IPS-15b (cell line): ENCODE measurements around the gene SCUBE2.

Source experiments
- H3K27me3 ChIP-seq: one replicate; pipeline ENCODE4 v1.6.1; 2013; ENCODE audit warnings: low read length; ENCODE audit not compliant: control insufficient read depth, insufficient read depth
- H3K36me3 ChIP-seq: one replicate; pipeline ENCODE4 v1.6.1; 2013; ENCODE audit warnings: low read length; ENCODE audit not compliant: control insufficient read depth, insufficient read depth
- H3K4me1 ChIP-seq: one replicate; pipeline ENCODE4 v1.6.1; 2013; ENCODE audit warnings: mild to moderate bottlenecking, low read length; ENCODE audit not compliant: control insufficient read depth, insufficient read depth
- H3K4me3 ChIP-seq: one replicate; pipeline ENCODE4 v1.5.1; 2013; ENCODE audit warnings: low read depth, low read length
- H3K9ac ChIP-seq: one replicate; pipeline ENCODE4 v1.6.1; 2013; ENCODE audit warnings: low read depth, mild to moderate bottlenecking, low read length
- H3K9me3 ChIP-seq: one replicate; pipeline ENCODE4 v1.6.1; 2013; ENCODE audit warnings: mild to moderate bottlenecking, low read length; ENCODE audit not compliant: control insufficient read depth, insufficient read depth

The SCUBE2 gene

DNA sequence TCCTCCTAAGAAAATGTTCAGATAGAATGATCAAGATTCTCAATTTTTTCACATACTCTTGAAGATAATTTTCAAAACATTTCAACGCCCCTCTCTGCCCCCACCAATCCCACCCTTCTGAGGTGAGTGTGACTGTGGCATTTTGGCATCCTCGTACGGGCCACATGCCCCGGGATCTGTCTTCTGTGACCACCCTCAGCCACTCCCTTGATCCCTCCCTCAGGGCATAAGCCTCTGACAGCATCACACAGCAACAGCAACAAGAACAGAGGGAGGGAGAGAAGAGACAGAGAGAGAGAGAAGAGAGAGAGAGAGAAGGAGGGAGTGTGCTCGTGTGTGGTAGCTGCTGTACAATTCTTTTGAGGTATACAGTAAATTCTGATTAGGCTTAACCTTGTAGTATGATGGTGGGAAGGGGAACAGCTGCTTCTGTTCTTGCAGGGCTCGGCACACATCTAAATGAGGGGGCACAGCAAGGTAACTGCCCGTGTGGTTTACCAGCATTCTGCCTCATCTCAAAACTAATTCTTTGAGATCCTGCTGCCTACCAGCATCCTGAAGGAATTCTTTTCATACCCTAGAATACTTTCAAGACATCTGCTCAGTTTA lies 21.4 kb downstream of the SCUBE2 start:
- no peaks in the 10 kb centered on the region for H3K36me3 ChIP-seq
- H3K9me3 ChIP-seq, result no peaks in the 10 kb centered on the region
- H3K27me3 ChIP-seq, result no peaks in the 10 kb centered on the region
- H3K4me1 ChIP-seq, result peaks cover 4% of the 10 kb centered on the region
- H3K9ac ChIP-seq, result no peak overlapping the region
- no peak overlapping the region for H3K4me3 ChIP-seq

DNA sequence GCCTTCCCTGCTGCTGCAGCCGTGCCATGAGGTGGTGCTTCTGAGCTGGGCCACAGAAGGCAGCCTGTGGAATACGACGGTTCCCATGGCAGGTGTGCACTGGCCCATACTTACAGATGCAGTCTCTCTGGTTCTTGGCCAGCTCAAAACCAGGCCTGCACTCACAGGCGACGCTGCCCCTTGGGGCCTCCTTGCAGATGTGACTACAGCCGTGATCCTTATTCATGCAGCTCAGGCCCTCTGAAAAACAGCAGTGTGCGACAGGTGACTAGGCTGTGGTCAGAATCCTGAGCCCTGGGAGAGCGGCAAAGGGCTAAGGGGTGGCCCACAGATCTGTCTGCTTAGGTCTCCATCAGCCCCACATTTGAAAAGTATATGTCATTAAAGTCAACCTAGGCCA lies 22.1 kb downstream of the SCUBE2 start:
- H3K4me3 ChIP-seq, result no peak overlapping the region
- peaks cover 4% of the 10 kb centered on the region for H3K4me1 ChIP-seq
- no peaks in the 10 kb centered on the region for H3K36me3 ChIP-seq
- H3K9ac ChIP-seq, result no peak overlapping the region
- no peaks in the 10 kb centered on the region for H3K9me3 ChIP-seq
- H3K27me3 ChIP-seq, result no peaks in the 10 kb centered on the region

GRCh38 chr11:9066433-9066925 lies 24.9 kb downstream of the SCUBE2 start:
- Histone ChIP-seq H3K9me3 (no peaks in the 10 kb centered on the region), H3K4me1 (peaks cover 1% of the 10 kb centered on the region), H3K36me3 (no peaks in the 10 kb centered on the region), H3K4me3 (no peak overlapping the region), H3K27me3 (no peaks in the 10 kb centered on the region), H3K9ac (no peak overlapping the region)

DNA sequence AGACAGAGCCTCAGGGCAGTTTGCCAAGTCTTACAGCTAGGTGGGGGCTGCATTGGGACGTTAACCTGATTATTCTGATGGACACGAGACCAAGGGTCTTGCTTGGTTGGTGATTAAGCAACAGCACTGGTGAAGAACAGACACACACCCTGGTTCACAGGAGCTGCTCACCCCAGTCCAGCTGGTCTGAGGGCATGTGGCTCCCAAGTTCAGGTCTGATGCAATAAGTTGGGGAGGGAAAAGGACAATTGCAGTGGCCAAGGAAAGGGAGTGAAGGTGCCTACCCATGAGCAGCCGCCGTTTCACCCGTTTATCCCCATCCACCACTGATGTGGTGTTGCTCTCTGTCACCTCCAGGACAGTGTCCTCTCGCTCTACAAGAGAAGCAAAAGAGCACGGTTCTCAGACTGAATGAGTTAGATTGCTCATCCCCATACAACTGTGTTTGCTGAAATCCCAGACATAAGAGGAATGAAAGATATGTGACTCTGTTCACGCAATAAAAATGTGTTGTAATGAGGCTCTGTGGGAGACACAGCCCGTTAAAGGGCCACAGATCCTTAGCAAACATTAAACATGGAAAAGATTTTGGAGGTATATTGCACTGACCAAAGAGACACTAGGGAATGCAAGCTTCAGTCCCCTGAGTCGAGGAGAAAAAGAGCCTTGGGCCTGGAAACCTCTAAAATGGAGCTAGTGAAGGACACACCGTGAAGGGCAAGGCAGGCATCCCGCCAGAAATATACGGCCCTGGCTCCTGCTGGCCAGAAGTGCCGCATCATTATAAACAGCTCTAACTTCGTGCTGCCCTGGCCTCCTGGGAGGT lies 25.6 kb downstream of the SCUBE2 start:
- Histone ChIP-seq H3K9ac (no peak overlapping the region), H3K27me3 (no peaks in the 10 kb centered on the region), H3K4me3 (no peak overlapping the region), H3K9me3 (no peaks in the 10 kb centered on the region), H3K4me1 (no peaks in the 10 kb centered on the region), H3K36me3 (no peaks in the 10 kb centered on the region)

DNA sequence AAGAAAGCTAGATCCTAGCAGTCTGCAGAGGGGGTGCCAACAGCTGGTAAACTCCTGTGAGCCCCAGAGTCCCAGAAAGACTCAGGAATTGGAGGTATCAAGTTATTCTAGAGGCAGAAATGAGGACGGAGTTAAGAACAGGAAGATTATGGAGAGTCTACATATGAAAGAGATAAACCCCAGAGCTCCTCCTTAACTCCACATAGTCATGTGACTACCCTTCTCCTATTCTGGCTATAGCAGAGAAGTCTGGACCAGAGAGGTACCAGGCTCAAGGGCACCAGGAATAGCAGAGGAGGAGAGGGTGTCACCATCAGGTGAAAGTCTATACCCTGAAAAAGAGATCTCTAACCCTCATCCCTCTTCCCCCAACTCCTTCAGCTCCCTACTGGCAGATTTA lies 29.6 kb downstream of the SCUBE2 start:
- H3K4me3 ChIP-seq, result no peak overlapping the region
- no peaks in the 10 kb centered on the region for H3K36me3 ChIP-seq
- H3K4me1 ChIP-seq, result no peaks in the 10 kb centered on the region
- H3K9ac ChIP-seq, result no peak overlapping the region
- no peaks in the 10 kb centered on the region for H3K9me3 ChIP-seq
- H3K27me3 ChIP-seq, result no peaks in the 10 kb centered on the region

GRCh38 chr11:9060700-9061111 lies 30.7 kb downstream of the SCUBE2 start:
- H3K9me3 ChIP-seq, result no peaks in the 10 kb centered on the region

GRCh38 chr11:9059406-9059805 lies 32.0 kb downstream of the SCUBE2 start:
- Histone ChIP-seq H3K27me3 (no peaks in the 10 kb centered on the region), H3K4me3 (no peak overlapping the region), H3K9me3 (no peaks in the 10 kb centered on the region), H3K9ac (no peak overlapping the region), H3K36me3 (no peaks in the 10 kb centered on the region), H3K4me1 (no peaks in the 10 kb centered on the region)

More at GRCh38 chr11:9060700-9061111, 30.7 kb downstream of the SCUBE2 start:
- no peaks in the 10 kb centered on the region for H3K27me3 ChIP-seq
- no peaks in the 10 kb centered on the region for H3K36me3 ChIP-seq
- no peak overlapping the region for H3K9ac ChIP-seq
- no peaks in the 10 kb centered on the region for H3K4me1 ChIP-seq
- no peak overlapping the region for H3K4me3 ChIP-seq

- Histone ChIP-seq H3K36me3 (no peaks in the 10 kb centered on the region), H3K4me3 (no peak overlapping the region), H3K9me3 (no peaks in the 10 kb centered on the region), H3K4me1 (no peaks in the 10 kb centered on the region), H3K9ac (no peak overlapping the region), H3K27me3 (no peaks in the 10 kb centered on the region)
Observed at GRCh38 chr11:9057888-9058287, 33.5 kb downstream of the SCUBE2 start.

GRCh38 chr11:9057007-9057406 lies 34.4 kb downstream of the SCUBE2 start:
- H3K9ac ChIP-seq, result no peak overlapping the region
- H3K4me1 ChIP-seq, result no peaks in the 10 kb centered on the region
- no peak overlapping the region for H3K4me3 ChIP-seq
- no peaks in the 10 kb centered on the region for H3K9me3 ChIP-seq
- no peaks in the 10 kb centered on the region for H3K36me3 ChIP-seq
- H3K27me3 ChIP-seq, result no peaks in the 10 kb centered on the region

- Histone ChIP-seq H3K36me3 (no peaks in the 10 kb centered on the region), H3K4me1 (no peaks in the 10 kb centered on the region), H3K9me3 (no peaks in the 10 kb centered on the region), H3K4me3 (no peak overlapping the region), H3K9ac (no peak overlapping the region), H3K27me3 (no peaks in the 10 kb centered on the region)
Observed at GRCh38 chr11:9056467-9056866, 34.9 kb downstream of the SCUBE2 start.

- Histone ChIP-seq H3K9me3 (no peaks in the 10 kb centered on the region), H3K27me3 (no peaks in the 10 kb centered on the region), H3K4me3 (no peak overlapping the region), H3K4me1 (no peaks in the 10 kb centered on the region), H3K36me3 (no peaks in the 10 kb centered on the region), H3K9ac (no peak overlapping the region)
Observed at GRCh38 chr11:9053316-9054035, 37.9 kb downstream of the SCUBE2 start.
